HEK293 (cell line): ENCODE measurements around the gene EGR4.

Source experiments
- CTCF ChIA-PET: fragments of 350-600 bp; formaldehyde crosslinking; extraction: SDS; loops from one replicate; lab custom pipeline; 2021; ENCODE audit warnings: antibody characterized with exemption; lab: Yijun Ruan, JAX
- POLR2A ChIA-PET: fragments of 300-600 bp; formaldehyde crosslinking; extraction: SDS; loops from one replicate; lab custom pipeline; 2020; ENCODE audit warnings: antibody characterized with exemption, inconsistent platforms; lab: Yijun Ruan, JAX
- H3K27ac ChIP-seq: fragments of 200-500 bp; sonication (Bioruptor generic); 2 replicates; pipeline ENCODE4 v1.5.1; 2014; ENCODE audit warnings: low read depth, low read length, control low read depth, inconsistent platforms; ENCODE audit errors: extremely low read depth
- H3K36me3 ChIP-seq, 2 experiments: fragments of 200-500 bp in 1 of 2; sonication (Bioruptor generic) in 1 of 2; 1 replicate in 1 of 2; 2 replicates in 1 of 2; pipeline ENCODE4 v1.5.1; 2014 to 2017; ENCODE audit warnings: inconsistent platforms in 2 of 2, low read length in 2 of 2; ENCODE audit not compliant: control insufficient read depth in 2 of 2, insufficient read depth in 1 of 2
- H3K4me1 ChIP-seq: fragments of 200-500 bp; sonication (Bioruptor generic); 2 replicates; pipeline ENCODE4 v1.5.1; 2014; ENCODE audit warnings: mild to moderate bottlenecking, low read length, inconsistent platforms; ENCODE audit not compliant: control insufficient read depth, insufficient read depth
- H3K4me3 ChIP-seq: 2 replicates; pipeline ENCODE4 v1.5.1; 2011; ENCODE audit warnings: low read depth, mild to moderate bottlenecking, control low read depth, low read length, moderate library complexity
- H3K9me3 ChIP-seq: fragments of 200-500 bp; sonication (Bioruptor generic); 2 replicates; pipeline ENCODE4 v1.5.1; 2014; ENCODE audit warnings: low read depth, low read length, inconsistent platforms; ENCODE audit not compliant: control insufficient read depth, insufficient read depth
- CTCF ChIP-seq: fragments of 450-650 bp; formaldehyde crosslinking; IDR thresholded peaks from 2 replicates; pipeline ENCODE4 v1.5.1; 2016; ENCODE audit warnings: missing biosample characterization, missing genetic modification characterization
- ELK4 ChIP-seq: IDR thresholded peaks from 2 replicates; pipeline ENCODE4 v1.6.1; 2011; ENCODE audit warnings: mild to moderate bottlenecking, low read depth, low read length, borderline replicate concordance
- GFI1B ChIP-seq: fragments of 450-650 bp; formaldehyde crosslinking; IDR thresholded peaks from 2 replicates; pipeline ENCODE4 v1.5.1; 2016; ENCODE audit warnings: missing biosample characterization, missing genetic modification characterization
- GLIS1 ChIP-seq: fragments of 450-650 bp; formaldehyde crosslinking; IDR thresholded peaks from 2 replicates; pipeline ENCODE4 v1.5.1; 2016; ENCODE audit warnings: missing biosample characterization, missing genetic modification characterization
- RBAK ChIP-seq: fragments of 450-650 bp; formaldehyde crosslinking; IDR thresholded peaks from 2 replicates; pipeline ENCODE4 v1.5.1; 2016; ENCODE audit warnings: missing biosample characterization, missing genetic modification characterization
- SP2 ChIP-seq: fragments of 450-650 bp; formaldehyde crosslinking; IDR thresholded peaks from 2 replicates; pipeline ENCODE4 v1.5.1; 2016; ENCODE audit warnings: missing biosample characterization, missing genetic modification characterization
- ZBTB7A ChIP-seq: fragments of 450-650 bp; formaldehyde crosslinking; IDR thresholded peaks from 2 replicates; pipeline ENCODE4 v1.5.1; 2016; ENCODE audit warnings: low read depth, missing biosample characterization, missing genetic modification characterization
- ZNF202 ChIP-seq: fragments of 450-650 bp; formaldehyde crosslinking; IDR thresholded peaks from 2 replicates; pipeline ENCODE4 v1.5.1; 2016; ENCODE audit warnings: missing biosample characterization, missing genetic modification characterization, borderline replicate concordance
- ZNF211 ChIP-seq: fragments of 450-650 bp; formaldehyde crosslinking; IDR thresholded peaks from 2 replicates; pipeline ENCODE4 v1.5.1; 2016; ENCODE audit warnings: low read depth, missing biosample characterization, missing genetic modification characterization
- ZNF510 ChIP-seq: fragments of 450-650 bp; formaldehyde crosslinking; IDR thresholded peaks from 2 replicates; pipeline ENCODE4 v1.5.1; 2018; ENCODE audit warnings: mild to moderate bottlenecking, missing genetic modification characterization, missing biosample characterization; ENCODE audit not compliant: insufficient replicate concordance
- ZNF600 ChIP-seq: fragments of 450-650 bp; formaldehyde crosslinking; IDR thresholded peaks from 2 replicates; pipeline ENCODE4 v1.5.1; 2016; ENCODE audit warnings: missing biosample characterization, missing genetic modification characterization
- ZNF645 ChIP-seq: fragments of 450-650 bp; formaldehyde crosslinking; IDR thresholded peaks from 2 replicates; pipeline ENCODE4; 2016; ENCODE audit warnings: missing biosample characterization, missing genetic modification characterization
- TF ChIP-seq, protein P1 (sequence below): fragments of 450-650 bp; formaldehyde crosslinking; IDR thresholded peaks from 2 replicates; pipeline ENCODE4 v1.5.1; 2016; ENCODE audit warnings: missing biosample characterization, missing genetic modification characterization
- TF ChIP-seq, protein P2 (sequence below): fragments of 450-650 bp; formaldehyde crosslinking; IDR thresholded peaks from 2 replicates; pipeline ENCODE4 v1.5.1; 2016; ENCODE audit warnings: missing biosample characterization, missing genetic modification characterization, borderline replicate concordance
- TF ChIP-seq, protein P3 (sequence below): fragments of 450-650 bp; formaldehyde crosslinking; IDR thresholded peaks from 2 replicates; pipeline ENCODE4 v1.5.1; 2016; ENCODE audit warnings: missing biosample characterization, missing genetic modification characterization, borderline replicate concordance

Gene EGR4

GRCh38 chr2:73252238-73253027 lies 40.9 kb downstream of the EGR4 start:
- CTCF ChIA-PET = interaction anchor here (0.6 to 2.0 kb wide), 2 partner anchors 17 to 1426 kb away, joined by 3 to 5 read pairs; no protein-coding TSS in a partner anchor

More at GRCh38 chr2:73252238-73253027, 40.9 kb downstream of the EGR4 start:
- no peak overlapping the region for H3K4me3 ChIP-seq
- TF ChIP-seq ZNF510 (no peak), GFI1B (no peak), ZNF211 (no peak), ZNF600 (tag by site-specific recombination) (peak; percentile 60), ZNF645 (tag by site-specific recombination) (no peak), ZBTB7A (tag by site-specific recombination) (no peak), ZNF202 (tag by site-specific recombination) (no peak), GLIS1 (tag by site-specific recombination) (peak; percentile 48), CTCF (tag by site-specific recombination) (no peak), ELK4 (no peak), SP2 (tag by site-specific recombination) (no peak), RBAK (no peak)
- TF ChIP-seq, protein P1, sequence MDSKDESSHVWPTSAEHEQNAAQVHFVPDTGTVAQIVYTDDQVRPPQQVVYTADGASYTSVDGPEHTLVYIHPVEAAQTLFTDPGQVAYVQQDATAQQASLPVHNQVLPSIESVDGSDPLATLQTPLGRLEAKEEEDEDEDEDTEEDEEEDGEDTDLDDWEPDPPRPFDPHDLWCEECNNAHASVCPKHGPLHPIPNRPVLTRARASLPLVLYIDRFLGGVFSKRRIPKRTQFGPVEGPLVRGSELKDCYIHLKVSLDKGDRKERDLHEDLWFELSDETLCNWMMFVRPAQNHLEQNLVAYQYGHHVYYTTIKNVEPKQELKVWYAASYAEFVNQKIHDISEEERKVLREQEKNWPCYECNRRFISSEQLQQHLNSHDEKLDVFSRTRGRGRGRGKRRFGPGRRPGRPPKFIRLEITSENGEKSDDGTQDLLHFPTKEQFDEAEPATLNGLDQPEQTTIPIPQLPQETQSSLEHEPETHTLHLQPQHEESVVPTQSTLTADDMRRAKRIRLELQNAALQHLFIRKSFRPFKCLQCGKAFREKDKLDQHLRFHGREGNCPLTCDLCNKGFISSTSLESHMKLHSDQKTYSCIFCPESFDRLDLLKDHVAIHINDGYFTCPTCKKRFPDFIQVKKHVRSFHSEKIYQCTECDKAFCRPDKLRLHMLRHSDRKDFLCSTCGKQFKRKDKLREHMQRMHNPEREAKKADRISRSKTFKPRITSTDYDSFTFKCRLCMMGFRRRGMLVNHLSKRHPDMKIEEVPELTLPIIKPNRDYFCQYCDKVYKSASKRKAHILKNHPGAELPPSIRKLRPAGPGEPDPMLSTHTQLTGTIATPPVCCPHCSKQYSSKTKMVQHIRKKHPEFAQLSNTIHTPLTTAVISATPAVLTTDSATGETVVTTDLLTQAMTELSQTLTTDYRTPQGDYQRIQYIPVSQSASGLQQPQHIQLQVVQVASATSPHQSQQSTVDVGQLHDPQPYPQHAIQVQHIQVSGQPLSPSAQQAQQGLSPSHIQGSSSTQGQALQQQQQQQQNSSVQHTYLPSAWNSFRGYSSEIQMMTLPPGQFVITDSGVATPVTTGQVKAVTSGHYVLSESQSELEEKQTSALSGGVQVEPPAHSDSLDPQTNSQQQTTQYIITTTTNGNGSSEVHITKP = no peak
- TF ChIP-seq, protein P2, sequence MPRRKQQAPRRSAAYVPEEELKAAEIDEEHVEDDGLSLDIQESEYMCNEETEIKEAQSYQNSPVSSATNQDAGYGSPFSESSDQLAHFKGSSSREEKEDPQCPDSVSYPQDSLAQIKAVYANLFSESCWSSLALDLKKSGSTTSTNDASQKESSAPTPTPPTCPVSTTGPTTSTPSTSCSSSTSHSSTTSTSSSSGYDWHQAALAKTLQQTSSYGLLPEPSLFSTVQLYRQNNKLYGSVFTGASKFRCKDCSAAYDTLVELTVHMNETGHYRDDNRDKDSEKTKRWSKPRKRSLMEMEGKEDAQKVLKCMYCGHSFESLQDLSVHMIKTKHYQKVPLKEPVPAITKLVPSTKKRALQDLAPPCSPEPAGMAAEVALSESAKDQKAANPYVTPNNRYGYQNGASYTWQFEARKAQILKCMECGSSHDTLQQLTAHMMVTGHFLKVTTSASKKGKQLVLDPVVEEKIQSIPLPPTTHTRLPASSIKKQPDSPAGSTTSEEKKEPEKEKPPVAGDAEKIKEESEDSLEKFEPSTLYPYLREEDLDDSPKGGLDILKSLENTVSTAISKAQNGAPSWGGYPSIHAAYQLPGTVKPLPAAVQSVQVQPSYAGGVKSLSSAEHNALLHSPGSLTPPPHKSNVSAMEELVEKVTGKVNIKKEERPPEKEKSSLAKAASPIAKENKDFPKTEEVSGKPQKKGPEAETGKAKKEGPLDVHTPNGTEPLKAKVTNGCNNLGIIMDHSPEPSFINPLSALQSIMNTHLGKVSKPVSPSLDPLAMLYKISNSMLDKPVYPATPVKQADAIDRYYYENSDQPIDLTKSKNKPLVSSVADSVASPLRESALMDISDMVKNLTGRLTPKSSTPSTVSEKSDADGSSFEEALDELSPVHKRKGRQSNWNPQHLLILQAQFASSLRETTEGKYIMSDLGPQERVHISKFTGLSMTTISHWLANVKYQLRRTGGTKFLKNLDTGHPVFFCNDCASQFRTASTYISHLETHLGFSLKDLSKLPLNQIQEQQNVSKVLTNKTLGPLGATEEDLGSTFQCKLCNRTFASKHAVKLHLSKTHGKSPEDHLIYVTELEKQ (tag by site-specific recombination) = no peak
- TF ChIP-seq, protein P3, sequence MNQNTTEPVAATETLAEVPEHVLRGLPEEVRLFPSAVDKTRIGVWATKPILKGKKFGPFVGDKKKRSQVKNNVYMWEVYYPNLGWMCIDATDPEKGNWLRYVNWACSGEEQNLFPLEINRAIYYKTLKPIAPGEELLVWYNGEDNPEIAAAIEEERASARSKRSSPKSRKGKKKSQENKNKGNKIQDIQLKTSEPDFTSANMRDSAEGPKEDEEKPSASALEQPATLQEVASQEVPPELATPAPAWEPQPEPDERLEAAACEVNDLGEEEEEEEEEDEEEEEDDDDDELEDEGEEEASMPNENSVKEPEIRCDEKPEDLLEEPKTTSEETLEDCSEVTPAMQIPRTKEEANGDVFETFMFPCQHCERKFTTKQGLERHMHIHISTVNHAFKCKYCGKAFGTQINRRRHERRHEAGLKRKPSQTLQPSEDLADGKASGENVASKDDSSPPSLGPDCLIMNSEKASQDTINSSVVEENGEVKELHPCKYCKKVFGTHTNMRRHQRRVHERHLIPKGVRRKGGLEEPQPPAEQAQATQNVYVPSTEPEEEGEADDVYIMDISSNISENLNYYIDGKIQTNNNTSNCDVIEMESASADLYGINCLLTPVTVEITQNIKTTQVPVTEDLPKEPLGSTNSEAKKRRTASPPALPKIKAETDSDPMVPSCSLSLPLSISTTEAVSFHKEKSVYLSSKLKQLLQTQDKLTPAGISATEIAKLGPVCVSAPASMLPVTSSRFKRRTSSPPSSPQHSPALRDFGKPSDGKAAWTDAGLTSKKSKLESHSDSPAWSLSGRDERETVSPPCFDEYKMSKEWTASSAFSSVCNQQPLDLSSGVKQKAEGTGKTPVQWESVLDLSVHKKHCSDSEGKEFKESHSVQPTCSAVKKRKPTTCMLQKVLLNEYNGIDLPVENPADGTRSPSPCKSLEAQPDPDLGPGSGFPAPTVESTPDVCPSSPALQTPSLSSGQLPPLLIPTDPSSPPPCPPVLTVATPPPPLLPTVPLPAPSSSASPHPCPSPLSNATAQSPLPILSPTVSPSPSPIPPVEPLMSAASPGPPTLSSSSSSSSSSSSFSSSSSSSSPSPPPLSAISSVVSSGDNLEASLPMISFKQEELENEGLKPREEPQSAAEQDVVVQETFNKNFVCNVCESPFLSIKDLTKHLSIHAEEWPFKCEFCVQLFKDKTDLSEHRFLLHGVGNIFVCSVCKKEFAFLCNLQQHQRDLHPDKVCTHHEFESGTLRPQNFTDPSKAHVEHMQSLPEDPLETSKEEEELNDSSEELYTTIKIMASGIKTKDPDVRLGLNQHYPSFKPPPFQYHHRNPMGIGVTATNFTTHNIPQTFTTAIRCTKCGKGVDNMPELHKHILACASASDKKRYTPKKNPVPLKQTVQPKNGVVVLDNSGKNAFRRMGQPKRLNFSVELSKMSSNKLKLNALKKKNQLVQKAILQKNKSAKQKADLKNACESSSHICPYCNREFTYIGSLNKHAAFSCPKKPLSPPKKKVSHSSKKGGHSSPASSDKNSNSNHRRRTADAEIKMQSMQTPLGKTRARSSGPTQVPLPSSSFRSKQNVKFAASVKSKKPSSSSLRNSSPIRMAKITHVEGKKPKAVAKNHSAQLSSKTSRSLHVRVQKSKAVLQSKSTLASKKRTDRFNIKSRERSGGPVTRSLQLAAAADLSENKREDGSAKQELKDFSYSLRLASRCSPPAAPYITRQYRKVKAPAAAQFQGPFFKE (tag by site-specific recombination) = no peak
- TF ChIP-seq, all 188 proteins: peak for 2
- Histone ChIP-seq H3K27ac (no peak overlapping the region), H3K36me3 (peaks cover 43 to 80% of the 10 kb centered on the region in 2 experiments), H3K4me1 (no peaks in the 10 kb centered on the region), H3K9me3 (no peaks in the 10 kb centered on the region)
- POLR2A ChIA-PET = interaction anchor here (0.6 to 1.2 kb wide), 4 partner anchors 13 to 133 kb away, joined by 3 to 4 read pairs (median 3); partner anchors contain the start of genes ALMS1 and PRADC1
